Effector memory CD4-positive, alpha-beta T cell (primary cell): ENCODE data around the gene TPX2.

ENCODE experiments used
- DNase-seq, 3 donors: peaks; one replicate each; pipeline ENCODE4 v3.0.0-alpha.2; 2020
- H3K27ac ChIP-seq: 2 replicates; pipeline ENCODE4 v1.7.0; 2013; ENCODE audit warnings: mild to moderate bottlenecking, low read length, moderate library complexity; ENCODE audit not compliant: insufficient read depth, poor library complexity, severe bottlenecking
- H3K27me3 ChIP-seq: replicated peaks from 2 replicates; pipeline ENCODE4 v1.7.0; 2013; ENCODE audit warnings: mild to moderate bottlenecking, low read length; ENCODE audit not compliant: insufficient read depth, control insufficient read depth, poor library complexity, severe bottlenecking
- H3K36me3 ChIP-seq: 2 replicates; pipeline ENCODE4 v1.7.0; 2013; ENCODE audit warnings: mild to moderate bottlenecking, low read length, moderate library complexity; ENCODE audit not compliant: control insufficient read depth, insufficient read depth
- H3K4me1 ChIP-seq: 2 replicates; pipeline ENCODE4 v1.7.0; 2013; ENCODE audit warnings: low read length, mild to moderate bottlenecking; ENCODE audit not compliant: control insufficient read depth, insufficient read depth, poor library complexity, severe bottlenecking
- H3K4me3 ChIP-seq: 2 replicates; pipeline ENCODE4 v1.7.0; 2013; ENCODE audit warnings: low read length, low read depth, mild to moderate bottlenecking; ENCODE audit not compliant: insufficient read depth, poor library complexity, severe bottlenecking
- H3K9me3 ChIP-seq: 2 replicates; pipeline ENCODE4 v1.7.0; 2013; ENCODE audit warnings: mild to moderate bottlenecking, low read length, moderate library complexity; ENCODE audit not compliant: control insufficient read depth

TPX2 gene

DNA sequence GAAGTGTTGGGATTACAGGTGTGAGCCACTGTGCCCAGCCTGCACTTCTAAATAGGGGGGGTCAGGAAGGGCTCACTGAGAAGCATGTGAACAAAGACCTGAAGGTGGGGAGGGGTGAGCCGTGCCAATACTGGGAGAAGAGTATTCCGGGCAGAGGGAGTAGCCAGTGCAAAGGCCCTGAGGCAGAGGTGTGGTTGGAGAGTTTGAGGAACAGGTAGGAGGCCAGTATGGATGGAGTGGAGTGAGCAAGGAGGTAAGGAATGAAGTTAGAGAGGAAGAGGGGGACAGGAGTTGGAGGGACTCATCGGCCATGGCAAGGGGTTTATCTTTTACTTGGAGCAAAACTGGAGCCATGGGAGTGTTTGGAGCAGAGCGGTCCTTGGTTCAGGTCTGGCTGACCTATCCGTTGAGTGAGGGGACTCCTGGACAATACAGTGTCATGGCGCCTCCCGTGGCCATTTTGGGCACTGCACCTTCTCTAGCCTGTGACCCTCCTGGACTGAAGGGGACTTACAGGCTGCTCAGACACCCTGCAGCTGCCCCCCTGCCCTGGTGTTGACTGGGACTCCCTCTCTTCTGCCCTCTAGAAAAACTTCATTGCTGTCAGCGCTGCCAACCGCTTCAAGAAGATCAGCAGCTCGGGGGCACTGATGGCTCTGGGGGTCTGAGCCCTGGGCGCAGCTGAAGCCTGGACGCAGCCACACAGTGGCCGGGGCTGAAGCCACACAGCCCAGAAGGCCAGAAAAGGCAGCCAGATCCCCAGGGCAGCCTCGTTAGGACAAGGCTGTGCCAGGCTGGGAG lies 94.2 kb downstream of the TPX2 start:
- H3K4me3 ChIP-seq = no peak overlapping the region
- H3K9me3 ChIP-seq = no peaks in the 10 kb centered on the region
- no peak overlapping the region for H3K27ac ChIP-seq
- DNase-seq = peak; percentile 17 to 40 (median 22)
- H3K4me1 ChIP-seq = no peaks in the 10 kb centered on the region
- no peaks in the 10 kb centered on the region for H3K27me3 ChIP-seq
- no peaks in the 10 kb centered on the region for H3K36me3 ChIP-seq

DNA sequence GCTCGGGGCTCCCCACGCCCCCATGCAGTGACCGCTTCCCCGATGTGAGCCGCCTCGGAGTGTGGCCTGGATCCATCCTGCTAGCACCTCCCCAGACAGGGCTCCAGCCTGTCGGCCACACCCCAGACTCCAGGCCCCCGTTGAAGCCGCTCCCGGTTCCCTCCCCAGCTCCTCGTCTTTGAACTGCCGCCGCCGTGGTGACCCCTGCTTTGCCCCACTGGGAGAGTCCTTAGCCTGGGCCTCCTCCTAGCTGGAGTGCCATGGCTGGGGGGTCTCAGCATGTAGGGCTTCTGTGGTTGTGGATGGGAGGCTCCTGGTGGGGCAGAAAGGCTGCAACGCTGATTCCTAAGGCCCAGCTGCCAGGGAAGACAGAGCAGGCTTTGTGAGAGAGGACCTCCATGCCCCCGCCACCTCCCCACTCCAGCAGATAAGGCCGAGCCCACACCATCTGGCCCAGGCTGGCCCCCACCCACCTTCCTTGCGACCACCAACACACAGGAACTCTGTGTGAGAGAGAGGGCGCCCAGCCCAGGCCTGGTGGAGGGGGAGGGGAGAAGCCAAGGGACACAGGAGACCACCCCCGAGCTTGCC lies 94.9 kb downstream of the TPX2 start:
- no peaks in the 10 kb centered on the region for H3K27me3 ChIP-seq
- H3K36me3 ChIP-seq = no peaks in the 10 kb centered on the region
- no peaks in the 10 kb centered on the region for H3K4me1 ChIP-seq
- H3K27ac ChIP-seq = no peak overlapping the region
- DNase-seq = no peak
- no peak overlapping the region for H3K4me3 ChIP-seq
- H3K9me3 ChIP-seq = no peaks in the 10 kb centered on the region

DNA sequence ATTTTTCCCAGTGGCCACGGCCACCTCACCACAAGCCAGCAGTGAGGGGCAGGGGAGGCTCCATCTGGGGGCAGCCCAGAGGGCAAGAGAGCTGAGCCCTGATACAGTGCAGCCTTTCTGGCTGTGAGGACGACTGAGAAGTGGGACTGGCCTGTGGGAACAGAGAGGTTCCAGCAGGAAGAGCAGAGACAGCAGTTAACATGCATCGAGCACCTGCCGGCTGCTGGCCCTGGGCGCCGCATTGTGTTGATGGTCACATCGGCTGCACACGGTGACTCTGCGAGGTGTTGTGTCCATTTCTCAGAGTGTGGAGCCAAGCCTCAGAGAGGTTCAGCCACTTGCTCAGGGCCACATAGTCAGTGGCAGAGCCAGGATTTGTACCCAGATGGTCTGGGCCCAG lies 96.5 kb downstream of the TPX2 start:
- H3K27ac ChIP-seq = no peak overlapping the region
- no peaks in the 10 kb centered on the region for H3K36me3 ChIP-seq
- no peaks in the 10 kb centered on the region for H3K9me3 ChIP-seq
- no peak overlapping the region for H3K4me3 ChIP-seq
- no peaks in the 10 kb centered on the region for H3K4me1 ChIP-seq
- H3K27me3 ChIP-seq = no peaks in the 10 kb centered on the region
- no peak for DNase-seq

DNA sequence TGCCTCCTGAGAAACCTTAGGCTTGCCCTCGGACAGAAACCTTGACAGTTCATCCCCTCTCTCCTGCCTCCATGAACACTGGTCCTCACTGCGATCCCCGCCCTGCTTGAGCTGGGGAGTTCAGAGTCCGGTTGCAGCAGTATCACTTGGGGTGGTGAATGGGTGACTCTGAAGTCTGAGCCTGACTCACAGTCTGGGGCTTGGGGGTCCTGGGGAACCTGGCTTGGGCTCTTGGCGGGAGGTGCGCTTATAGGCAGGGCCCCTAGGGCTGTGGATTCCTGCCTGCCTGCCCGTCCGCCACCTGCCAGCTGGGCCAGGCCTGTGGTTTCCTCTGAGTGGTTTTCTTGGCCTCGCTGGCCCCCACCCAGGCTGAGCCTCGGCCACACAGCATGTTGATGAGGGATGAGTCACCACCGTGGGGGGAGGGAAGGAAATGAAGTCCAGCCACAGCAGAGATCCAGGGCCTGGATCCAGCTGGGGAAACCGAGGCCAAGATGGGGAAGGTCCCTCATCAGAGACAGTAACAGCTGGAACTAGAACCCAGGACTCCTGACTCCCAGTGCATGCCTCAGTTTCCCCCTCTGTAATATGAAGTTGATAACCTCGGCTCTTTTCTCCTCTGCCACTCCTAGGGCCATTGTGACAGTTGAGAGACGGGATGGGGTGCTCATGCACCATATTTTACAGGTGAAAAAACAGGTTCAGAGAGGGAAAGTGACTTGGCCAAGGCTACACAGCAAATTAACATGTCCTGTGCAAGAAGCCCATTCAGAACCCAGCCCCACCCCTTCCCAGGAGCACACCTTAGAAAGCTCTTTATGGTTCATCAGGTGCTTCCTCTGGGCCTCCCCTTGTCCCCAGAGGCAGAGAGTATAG lies 97.1 kb downstream of the TPX2 start:
- Histone ChIP-seq H3K9me3 (no peaks in the 10 kb centered on the region), H3K36me3 (no peaks in the 10 kb centered on the region), H3K4me3 (no peak overlapping the region), H3K27me3 (no peaks in the 10 kb centered on the region), H3K4me1 (no peaks in the 10 kb centered on the region), H3K27ac (no peak overlapping the region)
- no peak for DNase-seq

DNA sequence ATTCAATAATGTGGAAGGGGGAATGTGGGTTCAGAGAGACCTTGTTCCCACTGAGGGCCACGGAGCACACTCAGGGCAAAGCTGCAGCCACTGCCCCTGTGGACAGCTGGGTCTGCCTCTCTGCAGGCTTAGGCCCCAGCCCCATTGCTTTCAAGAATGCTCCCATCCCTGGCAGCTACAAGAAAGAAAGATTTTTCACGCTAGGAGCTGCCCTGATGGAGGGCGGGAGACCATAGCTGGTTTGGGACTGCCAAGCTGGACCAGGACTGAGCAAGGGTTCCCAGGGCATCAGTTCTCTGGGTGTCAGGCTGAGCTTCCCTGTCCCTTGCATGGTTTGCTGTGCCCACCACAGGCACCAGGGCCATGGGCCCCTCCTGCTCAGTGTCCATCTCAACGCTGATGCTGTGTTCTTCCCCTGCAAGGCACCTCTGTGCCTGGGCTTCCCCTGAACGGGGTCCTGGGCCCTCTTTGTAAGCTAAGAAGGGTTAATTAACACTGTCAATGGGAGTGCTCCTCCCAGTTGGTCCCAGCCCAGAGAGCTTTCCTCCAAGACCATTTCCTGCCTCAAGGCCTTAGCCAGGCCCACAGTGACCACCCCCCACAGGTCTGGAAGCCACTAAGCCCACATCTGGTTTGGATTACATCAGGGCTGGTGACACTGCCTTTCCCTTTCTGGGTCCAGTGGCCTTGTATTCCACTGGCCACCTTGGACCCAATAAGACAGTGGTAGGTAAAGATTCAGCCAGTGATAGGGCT lies 97.9 kb downstream of the TPX2 start:
- H3K4me3 ChIP-seq = no peak overlapping the region
- H3K36me3 ChIP-seq = no peaks in the 10 kb centered on the region
- H3K27ac ChIP-seq = no peak overlapping the region
- DNase-seq = no peak
- no peaks in the 10 kb centered on the region for H3K27me3 ChIP-seq
- no peaks in the 10 kb centered on the region for H3K9me3 ChIP-seq
- no peaks in the 10 kb centered on the region for H3K4me1 ChIP-seq

DNA sequence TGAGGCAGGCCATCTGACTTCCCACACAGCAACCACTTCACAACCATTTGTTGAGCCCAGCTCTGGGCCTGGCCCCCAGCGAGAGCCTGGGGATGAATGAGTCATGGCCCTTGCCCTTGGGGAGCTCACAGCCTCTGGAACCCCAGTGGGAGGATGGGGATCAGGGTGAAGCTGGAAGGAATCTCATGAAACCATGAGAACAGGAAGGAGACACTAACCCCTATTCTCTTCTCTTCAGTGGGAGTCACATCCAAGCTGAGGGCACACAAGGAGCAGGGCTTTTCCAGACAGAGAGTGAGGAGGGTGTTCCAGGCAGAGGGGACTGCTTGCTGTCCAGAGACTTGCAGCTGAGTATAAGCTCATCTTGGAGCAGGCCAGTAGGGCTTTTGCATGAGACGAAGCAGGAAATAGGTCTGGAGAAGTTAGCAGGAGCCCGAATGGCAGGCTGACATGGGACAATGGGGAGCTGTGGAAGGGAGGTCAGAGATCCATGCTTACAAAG lies 98.9 kb downstream of the TPX2 start:
- H3K4me1 ChIP-seq = no peaks in the 10 kb centered on the region
- H3K36me3 ChIP-seq = no peaks in the 10 kb centered on the region
- no peak overlapping the region for H3K4me3 ChIP-seq
- H3K27me3 ChIP-seq = no peaks in the 10 kb centered on the region
- H3K27ac ChIP-seq = no peak overlapping the region
- no peaks in the 10 kb centered on the region for H3K9me3 ChIP-seq
- no peak for DNase-seq

DNA sequence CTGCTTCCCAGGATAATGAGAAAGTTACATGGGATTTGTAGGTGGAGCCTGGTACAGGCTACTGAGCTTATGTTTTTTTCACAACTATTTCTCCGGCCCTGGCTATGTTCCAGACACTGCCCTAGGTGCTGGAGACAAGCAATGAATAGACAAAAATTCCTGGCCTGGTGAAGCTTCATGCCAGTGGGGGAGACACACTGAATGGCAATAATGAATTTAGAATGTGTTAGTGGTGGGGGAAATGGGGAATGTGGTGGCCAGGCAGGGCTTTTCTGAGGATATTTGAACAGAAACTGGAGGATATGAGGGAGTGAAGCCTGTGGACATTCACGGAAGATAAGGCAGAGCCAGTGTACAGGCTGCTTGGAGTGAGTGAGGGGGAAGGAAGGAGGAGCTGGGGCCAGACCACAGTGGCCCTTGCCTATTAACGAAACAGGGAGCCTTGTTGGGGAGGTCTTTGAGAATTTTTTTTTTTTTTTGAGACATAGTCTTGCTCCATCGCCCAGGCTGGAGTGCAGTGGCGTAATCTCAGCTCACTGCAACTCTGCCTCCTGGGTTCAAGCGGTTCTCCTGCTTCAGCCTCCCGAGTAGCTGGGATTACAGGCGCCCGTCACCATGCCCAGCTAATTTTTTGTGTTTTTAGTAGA lies 99.7 kb downstream of the TPX2 start:
- DNase-seq = no peak
- H3K4me1 ChIP-seq = no peaks in the 10 kb centered on the region
- no peak overlapping the region for H3K27ac ChIP-seq
- no peak overlapping the region for H3K4me3 ChIP-seq
- no peaks in the 10 kb centered on the region for H3K27me3 ChIP-seq
- H3K9me3 ChIP-seq = no peaks in the 10 kb centered on the region
- no peaks in the 10 kb centered on the region for H3K36me3 ChIP-seq

DNA sequence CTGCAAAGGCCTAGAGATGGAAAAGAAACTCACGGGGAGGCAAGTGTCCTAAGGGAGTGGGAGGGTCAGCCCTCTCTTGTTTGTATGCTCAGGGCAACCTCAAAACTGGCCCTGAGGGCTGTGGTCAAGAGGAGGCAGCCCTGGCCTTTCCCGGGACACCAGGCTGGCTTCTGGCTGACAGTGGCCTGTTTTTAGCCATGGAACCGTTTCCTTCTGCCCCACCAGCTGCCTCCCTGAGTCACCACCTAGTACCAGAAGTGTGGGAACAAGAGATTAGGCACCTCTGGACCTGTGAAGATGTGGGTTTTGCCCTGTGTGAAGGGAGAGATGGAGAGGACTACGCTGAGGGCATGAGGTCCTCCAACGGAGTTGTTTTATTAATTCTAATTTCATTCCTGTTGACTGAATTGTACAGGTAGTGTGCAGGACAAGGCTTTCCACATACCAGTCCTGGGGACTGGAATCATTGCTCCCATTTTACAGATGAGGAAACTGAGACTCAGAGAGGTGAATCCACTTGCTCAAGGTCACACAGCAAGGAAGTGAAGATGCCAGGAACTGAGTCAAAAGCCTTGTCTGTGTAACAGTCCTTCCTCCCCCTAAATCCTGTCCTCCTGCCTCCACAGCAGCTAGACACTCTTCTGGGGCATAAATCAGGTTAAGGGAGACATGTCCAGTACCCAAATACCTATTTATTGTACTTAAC lies 100.8 kb downstream of the TPX2 start:
- no peak overlapping the region for H3K27ac ChIP-seq
- no peak overlapping the region for H3K4me3 ChIP-seq
- no peaks in the 10 kb centered on the region for H3K9me3 ChIP-seq
- no peaks in the 10 kb centered on the region for H3K27me3 ChIP-seq
- no peaks in the 10 kb centered on the region for H3K4me1 ChIP-seq
- no peak for DNase-seq
- H3K36me3 ChIP-seq = no peaks in the 10 kb centered on the region
